ENCODE data around the gene BOD1L1.
A peak's percentile ranks its signal among the peaks of the same experiment; 100 is the strongest.

The BOD1L1 gene

DNA sequence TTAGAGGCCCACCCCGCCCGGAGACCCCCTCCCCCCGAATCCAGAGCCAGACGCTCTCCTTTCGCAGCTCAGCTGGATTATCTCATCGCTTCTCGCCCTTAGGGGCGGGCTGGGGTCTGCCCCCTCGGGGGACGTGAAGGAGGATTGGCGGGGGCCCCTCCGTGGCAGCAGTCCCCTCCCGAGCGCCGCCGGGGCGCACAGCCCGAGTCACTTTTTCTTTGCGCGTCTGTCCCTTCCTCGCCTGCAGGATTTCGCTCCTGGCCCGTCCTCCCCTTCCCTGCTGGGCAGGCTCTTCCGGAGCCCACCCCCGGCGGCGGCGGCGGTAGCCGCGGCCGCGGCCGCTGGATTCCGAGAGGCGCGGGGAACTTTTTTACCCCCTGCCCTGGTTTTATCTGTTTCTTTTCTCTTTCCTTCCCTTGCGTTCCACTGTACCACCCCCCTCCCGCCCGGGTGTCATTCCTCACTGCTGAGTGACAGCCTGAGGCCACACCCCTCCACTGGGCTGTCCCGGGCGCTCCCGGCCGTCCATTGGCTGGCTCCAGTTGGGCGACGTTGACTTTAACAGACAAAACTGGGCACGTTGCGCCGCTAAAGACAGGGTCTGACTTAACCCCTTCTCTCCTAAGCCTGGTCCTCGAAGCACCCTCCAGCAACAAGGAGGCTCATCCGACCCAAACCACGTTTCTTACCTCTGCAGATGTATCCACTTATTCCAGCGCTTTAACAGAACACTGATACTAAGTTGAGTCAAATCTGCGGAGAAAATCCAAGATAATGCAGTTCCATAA is 82.7 kb downstream of the BOD1L1 start:
- peak in 2 of 3 donors; percentile 59 to 66 for DNase-seq
- POLR2A ChIA-PET = interaction anchor here (0.6 kb wide), 1 partner anchor 692 kb away, joined by 3 read pairs; no protein-coding TSS in a partner anchor
- Histone ChIP-seq H3K4me1 (ENCODE audit: control extremely low read depth in 1 of 4, control insufficient read depth in 4 of 4, insufficient read depth in 4 of 4, low read length in 3 of 4) (peaks cover 0 to 55% (median 43%) of the 10 kb centered on the region in 4 experiments), H3K36me3 (ENCODE audit: control insufficient read depth in 4 of 4, insufficient read depth in 4 of 4, low read length in 3 of 4) (no peaks in the 10 kb centered on the region), H3K4me3 (ENCODE audit: control insufficient read depth in 1 of 7, extremely low read depth in 1 of 7, insufficient read depth in 4 of 7, low read depth in 2 of 7, low read length in 6 of 7) (peak overlapping the region in 6 of 7 experiments; percentile 21 to 70 (median 53)), H3K27ac (ENCODE audit: insufficient read depth in 1 of 2, low read depth in 1 of 2, low read length in 2 of 2, poor library complexity in 1 of 2, severe bottlenecking in 2 of 2) (no peak overlapping the region), H3K9me3 (ENCODE audit: control extremely low read depth in 1 of 5, control insufficient read depth in 4 of 5, insufficient read depth in 2 of 5, low read depth in 1 of 5, low read length in 4 of 5) (peaks cover 0 to 6% (median 0%) of the 10 kb centered on the region in 5 experiments), H3K27me3 (replicated peaks in 2 of 5; ENCODE audit: control insufficient read depth in 4 of 5, insufficient read depth in 5 of 5, low read length in 4 of 5) (peaks cover 21 to 99% (median 62%) of the 10 kb centered on the region in 5 experiments)
- WGBS (ENCODE audit: insufficient coverage) = under 1% methylated on average over 40 of the region's 54 CpGs
- CTCF ChIA-PET = interaction anchor here (1.1 to 2.3 kb wide), 2 partner anchors 11 to 20 kb away, joined by 3 to 17 read pairs; no protein-coding TSS in a partner anchor

DNA sequence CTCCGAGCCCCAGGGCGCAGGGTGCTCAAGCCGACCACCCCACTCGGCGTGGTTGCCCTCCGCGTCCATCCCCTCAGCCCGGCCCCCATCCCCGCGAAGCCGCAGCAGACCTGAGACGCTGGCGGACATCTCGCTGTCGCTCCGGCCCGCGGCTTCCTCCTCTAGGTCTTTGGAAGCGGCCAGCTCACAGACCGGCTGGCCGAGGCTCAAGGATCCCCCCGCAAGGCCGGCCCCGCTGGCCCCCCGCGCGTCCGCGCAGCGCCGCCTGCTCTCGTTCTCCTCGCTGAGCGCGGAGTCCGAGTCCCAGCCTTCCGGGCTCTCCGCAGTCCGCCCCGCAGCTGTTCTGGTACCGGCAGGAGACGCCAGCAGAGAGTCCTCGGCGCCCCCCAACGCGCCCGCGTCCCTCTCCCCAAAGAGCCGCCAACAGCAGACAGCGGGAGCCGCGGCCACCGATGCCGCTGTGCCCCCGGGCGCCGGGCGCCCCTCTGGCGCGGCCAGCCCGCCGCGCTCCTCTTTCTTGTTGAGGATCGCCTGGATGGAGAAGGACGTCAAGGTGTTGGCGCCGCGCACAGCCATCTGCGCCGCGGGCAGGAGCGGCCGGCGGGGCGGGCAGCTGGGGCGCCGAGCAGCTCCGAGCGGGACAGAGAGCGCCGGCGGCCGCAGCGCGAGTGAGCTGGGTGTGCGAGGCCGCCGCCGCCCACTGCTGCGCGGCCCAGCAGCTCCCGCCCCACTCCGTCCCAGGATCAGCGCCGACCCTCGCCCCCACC is 83.5 kb downstream of the BOD1L1 start, which contains the start of gene NKX3-2:
Gene NKX3-2, minus strand, starts transcription at position 670 of the 767 bp plus-strand sequence. Its CDS starts 94 bp downstream, at position 576.
- H3K27me3 ChIP-seq (replicated peaks in 2 of 5; ENCODE audit: control insufficient read depth in 4 of 5, insufficient read depth in 5 of 5, low read length in 4 of 5) = peaks cover 21 to 99% (median 63%) of the 10 kb centered on the region in 5 experiments
- H3K27ac ChIP-seq (ENCODE audit: insufficient read depth in 1 of 2, low read depth in 1 of 2, low read length in 2 of 2, poor library complexity in 1 of 2, severe bottlenecking in 2 of 2) = no peak within 1 kb of the TSS
- no peak for DNase-seq
- ChIA-PET POLR2A (interaction anchor here (0.6 kb wide), 1 partner anchor 691 kb away, joined by 3 read pairs; no protein-coding TSS in a partner anchor), CTCF (interaction anchor here (0.8 to 2.3 kb wide), 4 partner anchors 10 to 56 kb away, joined by 3 to 17 read pairs (median 4); no protein-coding TSS in a partner anchor)
- H3K4me3 ChIP-seq (ENCODE audit: control insufficient read depth in 1 of 7, extremely low read depth in 1 of 7, insufficient read depth in 4 of 7, low read depth in 2 of 7, low read length in 6 of 7) = peak within 1 kb of the TSS in 6 of 7 experiments; percentile 21 to 70 (median 53)
- 1% methylated on average over 74 of the region's 96 CpGs for WGBS (ENCODE audit: insufficient coverage)
- H3K36me3 ChIP-seq (ENCODE audit: control insufficient read depth in 4 of 4, insufficient read depth in 4 of 4, low read length in 3 of 4) = no peaks in the 10 kb centered on the region
- H3K9me3 ChIP-seq (ENCODE audit: control extremely low read depth in 1 of 5, control insufficient read depth in 4 of 5, insufficient read depth in 2 of 5, low read depth in 1 of 5, low read length in 4 of 5) = peaks cover 0 to 6% (median 0%) of the 10 kb centered on the region in 5 experiments
- H3K4me1 ChIP-seq (ENCODE audit: control extremely low read depth in 1 of 4, control insufficient read depth in 4 of 4, insufficient read depth in 4 of 4, low read length in 3 of 4) = peaks cover 0 to 52% (median 42%) of the 10 kb centered on the region in 4 experiments

DNA sequence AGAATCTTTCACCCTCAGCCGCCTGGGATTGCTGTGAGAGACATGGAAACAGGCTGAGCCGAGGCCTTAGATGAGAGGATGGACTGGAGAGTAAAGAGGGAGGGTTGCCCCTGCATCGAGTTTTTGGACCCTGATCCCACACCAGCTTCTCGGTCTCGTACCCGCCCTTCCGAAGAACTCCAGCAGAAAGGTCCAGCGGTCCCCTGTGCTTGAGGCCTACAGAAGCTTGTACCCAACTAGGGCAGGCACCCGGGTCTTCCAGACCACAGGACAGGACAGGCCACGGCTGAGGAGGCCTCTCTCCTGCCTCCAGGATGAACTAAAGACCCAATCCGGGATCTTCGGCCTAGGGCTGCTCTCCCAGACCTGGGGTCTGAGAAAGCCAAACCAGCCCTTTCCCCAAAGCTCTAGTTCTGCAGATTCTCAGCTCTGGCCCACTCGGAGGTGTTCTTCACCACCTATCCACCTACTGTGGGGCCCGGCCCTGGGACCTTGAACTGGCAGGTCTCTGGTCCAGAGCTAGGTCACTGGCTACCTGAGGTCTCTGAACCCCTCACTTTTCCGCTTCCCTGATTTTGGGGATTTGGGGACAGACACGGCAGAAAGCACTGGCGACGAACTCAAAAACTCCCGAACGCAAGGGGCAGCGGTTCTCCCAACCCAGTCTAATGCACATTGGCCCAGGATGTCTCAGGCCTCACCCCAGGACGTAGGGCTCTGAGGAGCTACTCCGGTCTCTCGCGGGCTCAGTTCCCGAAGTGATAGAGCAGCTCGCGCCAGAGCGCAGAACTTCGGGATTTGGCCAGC is 84.3 kb downstream of the BOD1L1 start:
- H3K4me1 ChIP-seq (ENCODE audit: control extremely low read depth in 1 of 4, control insufficient read depth in 4 of 4, insufficient read depth in 4 of 4, low read length in 3 of 4) = peaks cover 0 to 52% (median 41%) of the 10 kb centered on the region in 4 experiments
- ChIA-PET POLR2A (no interaction called here), CTCF (interaction anchor here (0.8 to 2.3 kb wide), 4 partner anchors 9 to 56 kb away, joined by 3 to 17 read pairs (median 4); no protein-coding TSS in a partner anchor)
- no peak for DNase-seq
- no peaks in the 10 kb centered on the region for H3K36me3 ChIP-seq (ENCODE audit: control insufficient read depth in 4 of 4, insufficient read depth in 4 of 4, low read length in 3 of 4)
- 8% methylated on average over 29 of the region's 30 CpGs for WGBS (ENCODE audit: insufficient coverage)
- peak overlapping the region in 2 of 7 experiments; percentile 45 to 54 for H3K4me3 ChIP-seq (ENCODE audit: control insufficient read depth in 1 of 7, extremely low read depth in 1 of 7, insufficient read depth in 4 of 7, low read depth in 2 of 7, low read length in 6 of 7)
- H3K9me3 ChIP-seq (ENCODE audit: control extremely low read depth in 1 of 5, control insufficient read depth in 4 of 5, insufficient read depth in 2 of 5, low read depth in 1 of 5, low read length in 4 of 5) = peaks cover 0 to 2% (median 0%) of the 10 kb centered on the region in 5 experiments
- peaks cover 15 to 99% (median 64%) of the 10 kb centered on the region in 5 experiments for H3K27me3 ChIP-seq (replicated peaks in 2 of 5; ENCODE audit: control insufficient read depth in 4 of 5, insufficient read depth in 5 of 5, low read length in 4 of 5)
- H3K27ac ChIP-seq (ENCODE audit: insufficient read depth in 1 of 2, low read depth in 1 of 2, low read length in 2 of 2, poor library complexity in 1 of 2, severe bottlenecking in 2 of 2) = no peak overlapping the region

DNA sequence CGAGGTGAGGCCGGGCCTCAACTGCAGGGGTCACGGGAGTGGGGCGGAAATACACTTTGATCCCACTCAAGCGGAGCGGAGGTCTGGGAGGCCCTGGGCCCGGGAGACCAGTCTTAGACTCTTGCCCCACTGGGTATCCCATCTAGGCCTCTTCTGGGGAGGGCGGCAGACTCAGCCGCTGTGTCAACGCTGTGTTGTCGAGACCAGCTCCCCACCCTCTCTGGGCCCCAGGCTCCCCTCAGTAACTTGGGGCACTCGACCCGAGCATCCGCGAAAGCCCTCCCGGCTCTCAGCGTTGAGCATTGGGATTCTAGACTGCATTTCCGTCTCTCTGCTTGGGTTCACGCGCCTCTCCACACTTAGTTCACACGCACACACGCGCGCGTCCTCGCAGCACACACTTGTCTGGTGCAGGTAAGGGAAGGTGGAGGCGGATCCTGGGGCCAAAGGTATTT is 84.9 kb downstream of the BOD1L1 start:
- H3K27me3 ChIP-seq (replicated peaks in 2 of 5; ENCODE audit: control insufficient read depth in 4 of 5, insufficient read depth in 5 of 5, low read length in 4 of 5) = peaks cover 14 to 99% (median 65%) of the 10 kb centered on the region in 5 experiments
- H3K9me3 ChIP-seq (ENCODE audit: control extremely low read depth in 1 of 5, control insufficient read depth in 4 of 5, insufficient read depth in 2 of 5, low read depth in 1 of 5, low read length in 4 of 5) = peaks cover 0 to 2% (median 0%) of the 10 kb centered on the region in 5 experiments

DNA sequence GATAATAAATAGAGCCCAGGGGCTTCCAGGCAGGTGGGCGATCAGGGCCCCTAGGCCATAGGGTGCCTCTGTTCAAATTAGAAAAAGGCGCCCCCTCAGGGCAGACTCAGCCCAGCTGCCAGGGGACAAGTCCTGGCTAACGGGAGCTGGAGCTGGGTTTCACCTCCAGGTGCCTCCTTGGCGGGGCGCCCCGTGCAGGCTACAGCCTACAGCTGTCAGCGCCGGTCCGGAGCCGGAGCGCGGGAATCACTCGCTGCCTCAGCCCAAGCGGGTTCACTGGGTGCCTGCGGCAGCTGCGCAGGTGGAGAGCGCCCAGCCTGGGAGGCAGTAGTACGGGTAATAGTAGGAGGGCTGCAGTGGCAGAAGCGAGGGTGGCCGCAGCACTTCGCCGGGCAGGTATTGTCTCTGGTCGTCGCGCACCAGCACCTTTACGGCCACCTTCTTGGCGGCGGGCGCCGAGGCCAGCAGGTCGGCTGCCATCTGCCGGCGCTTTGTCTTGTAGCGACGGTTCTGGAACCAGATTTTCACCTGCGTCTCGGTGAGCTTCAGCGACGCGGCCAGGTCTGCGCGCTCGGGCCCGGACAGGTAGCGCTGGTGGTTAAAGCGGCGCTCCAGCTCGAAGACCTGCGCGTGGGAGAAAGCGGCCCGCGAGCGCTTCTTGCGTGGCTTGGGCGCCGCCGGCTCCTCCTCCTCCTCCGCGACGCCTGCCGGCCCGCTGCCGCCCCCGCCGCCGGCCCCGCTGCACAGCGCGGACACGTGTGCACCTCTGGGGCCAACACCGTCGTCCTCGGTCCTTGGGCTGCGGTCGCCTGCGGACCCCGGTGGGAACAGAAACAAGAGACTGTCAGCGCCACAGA is 85.6 kb downstream of the BOD1L1 start:
- whole genome bisulfite sequencing (ENCODE audit: insufficient coverage) = under 1% methylated on average over 72 of the region's 79 CpGs
- Histone ChIP-seq H3K4me3 (ENCODE audit: control insufficient read depth in 1 of 7, extremely low read depth in 1 of 7, insufficient read depth in 4 of 7, low read depth in 2 of 7, low read length in 6 of 7) (peak overlapping the region in 2 of 7 experiments; percentile 36 to 52), H3K9me3 (ENCODE audit: control extremely low read depth in 1 of 5, control insufficient read depth in 4 of 5, insufficient read depth in 2 of 5, low read depth in 1 of 5, low read length in 4 of 5) (peaks cover 0 to 9% (median 3%) of the 10 kb centered on the region in 5 experiments), H3K36me3 (ENCODE audit: control insufficient read depth in 4 of 4, insufficient read depth in 4 of 4, low read length in 3 of 4) (no peaks in the 10 kb centered on the region), H3K4me1 (ENCODE audit: control extremely low read depth in 1 of 4, control insufficient read depth in 4 of 4, insufficient read depth in 4 of 4, low read length in 3 of 4) (peaks cover 0 to 45% (median 38%) of the 10 kb centered on the region in 4 experiments), H3K27ac (ENCODE audit: insufficient read depth in 1 of 2, low read depth in 1 of 2, low read length in 2 of 2, poor library complexity in 1 of 2, severe bottlenecking in 2 of 2) (no peak overlapping the region), H3K27me3 (replicated peaks in 2 of 5; ENCODE audit: control insufficient read depth in 4 of 5, insufficient read depth in 5 of 5, low read length in 4 of 5) (peaks cover 15 to 99% (median 67%) of the 10 kb centered on the region in 5 experiments)
- ChIA-PET POLR2A (no interaction called here), CTCF (interaction anchor here (0.7 to 1.4 kb wide), 3 partner anchors 13 to 28 kb away, joined by 3 to 5 read pairs (median 3); no protein-coding TSS in a partner anchor)
- no peak for DNase-seq

More for the DNA sequence above, 84.9 kb downstream of the BOD1L1 start:
- POLR2A ChIA-PET = no interaction called here
- DNase-seq = no peak
- H3K4me3 ChIP-seq (ENCODE audit: control insufficient read depth in 1 of 7, extremely low read depth in 1 of 7, insufficient read depth in 4 of 7, low read depth in 2 of 7, low read length in 6 of 7) = peak overlapping the region in 2 of 7 experiments; percentile 36 to 52
- no peak overlapping the region for H3K27ac ChIP-seq (ENCODE audit: insufficient read depth in 1 of 2, low read depth in 1 of 2, low read length in 2 of 2, poor library complexity in 1 of 2, severe bottlenecking in 2 of 2)
- CTCF ChIA-PET = interaction anchor here (1.3 to 2.3 kb wide), 2 partner anchors 8 to 12 kb away, joined by 6 to 17 read pairs; no protein-coding TSS in a partner anchor
- H3K4me1 ChIP-seq (ENCODE audit: control extremely low read depth in 1 of 4, control insufficient read depth in 4 of 4, insufficient read depth in 4 of 4, low read length in 3 of 4) = peaks cover 0 to 48% (median 39%) of the 10 kb centered on the region in 4 experiments
- 9% methylated on average over 19 of the region's 27 CpGs for WGBS (ENCODE audit: insufficient coverage)
- no peaks in the 10 kb centered on the region for H3K36me3 ChIP-seq (ENCODE audit: control insufficient read depth in 4 of 4, insufficient read depth in 4 of 4, low read length in 3 of 4)
